Kidney capillary endothelial cell (primary cell): Measurements from ENCODE around the gene ADGRD1.
"Not testable (repeated sequence)": the region's sequence is repeated elsewhere in the genome, so short reads cannot be mapped to it uniquely, and the experiment has no call there.

Experiments
- DNase-seq: peaks from one replicate; pipeline ENCODE4 v3.0.0-alpha.2; 2018; ENCODE audit warnings: low spot score

The ADGRD1 gene

GRCh38 chr12:131057211-131057721 lies 103.6 kb downstream of the ADGRD1 start:
- DNase-seq, result no peak

DNA sequence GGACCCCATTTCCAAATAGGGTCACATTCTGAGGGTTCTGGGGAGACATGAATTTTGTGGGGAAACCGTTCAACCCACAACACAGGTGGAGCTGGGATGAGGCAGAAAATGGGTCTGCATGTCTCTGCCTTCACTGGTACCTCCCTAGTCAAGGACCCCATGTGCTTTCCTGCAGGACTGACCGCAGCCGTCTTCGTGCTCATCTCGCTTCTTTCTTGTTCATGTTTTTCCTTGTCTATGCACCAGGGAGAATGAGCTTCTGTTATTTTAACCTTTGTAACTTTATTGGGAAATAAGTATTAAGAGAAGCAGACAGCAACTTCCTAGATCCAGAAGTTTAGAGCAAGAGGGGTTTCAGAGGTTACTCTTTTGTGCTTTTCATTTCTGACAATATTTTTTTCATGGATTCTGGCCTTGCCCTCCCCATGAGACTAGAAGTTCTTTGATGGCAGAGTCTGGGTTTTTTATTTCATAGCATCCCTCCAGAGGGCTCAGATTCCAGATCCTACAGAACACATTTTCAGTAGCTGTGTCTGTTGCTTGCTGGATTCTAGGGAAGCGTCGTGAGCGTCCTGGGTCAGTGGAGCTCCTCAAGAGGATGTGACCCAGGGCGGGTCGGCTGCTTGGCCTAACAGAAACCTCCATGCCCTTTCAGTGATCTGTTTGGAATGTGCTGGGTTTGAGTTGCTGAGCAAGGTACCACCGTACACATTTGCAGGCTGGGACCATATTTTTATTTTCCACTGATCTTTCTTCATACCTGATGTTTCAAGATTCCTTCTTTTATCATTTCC lies 104.2 kb downstream of the ADGRD1 start:
- no peak for DNase-seq

- no peak for DNase-seq
Observed at GRCh38 chr12:131058700-131059099, 105.0 kb downstream of the ADGRD1 start.

DNA sequence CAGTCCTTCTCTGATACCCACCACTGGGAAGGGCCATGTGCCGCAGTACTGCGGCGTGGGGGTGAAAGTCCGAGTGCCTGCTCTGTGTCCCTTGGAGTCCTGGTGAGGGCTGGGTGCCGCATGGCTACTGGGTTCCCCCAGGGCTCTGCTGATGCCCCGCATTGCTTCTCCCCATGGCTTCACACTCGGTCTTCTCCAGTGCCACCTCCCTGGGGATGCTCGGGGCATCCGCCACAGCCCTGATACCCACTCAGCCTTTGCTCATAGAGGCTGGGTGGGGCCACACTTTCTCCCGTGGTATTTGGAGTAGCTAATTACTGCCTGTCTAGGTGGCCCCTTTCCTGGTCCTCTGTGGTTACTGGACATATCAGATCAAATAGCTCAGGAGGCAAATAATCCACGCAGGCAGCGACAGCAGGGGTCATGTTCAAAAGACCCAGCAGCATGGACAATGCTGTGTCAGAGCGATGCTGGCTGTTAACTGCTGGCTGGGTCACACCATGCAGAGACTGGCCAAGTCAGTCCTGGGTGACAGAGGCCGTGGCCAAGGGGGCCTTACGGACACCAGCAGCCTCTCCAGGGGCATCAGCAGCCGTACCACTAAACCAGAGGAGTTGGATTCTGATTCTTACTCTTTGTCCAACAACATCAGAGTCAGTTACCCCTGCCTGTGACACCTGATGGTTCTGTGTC lies 106.5 kb downstream of the ADGRD1 start:
- no peak for DNase-seq

DNA sequence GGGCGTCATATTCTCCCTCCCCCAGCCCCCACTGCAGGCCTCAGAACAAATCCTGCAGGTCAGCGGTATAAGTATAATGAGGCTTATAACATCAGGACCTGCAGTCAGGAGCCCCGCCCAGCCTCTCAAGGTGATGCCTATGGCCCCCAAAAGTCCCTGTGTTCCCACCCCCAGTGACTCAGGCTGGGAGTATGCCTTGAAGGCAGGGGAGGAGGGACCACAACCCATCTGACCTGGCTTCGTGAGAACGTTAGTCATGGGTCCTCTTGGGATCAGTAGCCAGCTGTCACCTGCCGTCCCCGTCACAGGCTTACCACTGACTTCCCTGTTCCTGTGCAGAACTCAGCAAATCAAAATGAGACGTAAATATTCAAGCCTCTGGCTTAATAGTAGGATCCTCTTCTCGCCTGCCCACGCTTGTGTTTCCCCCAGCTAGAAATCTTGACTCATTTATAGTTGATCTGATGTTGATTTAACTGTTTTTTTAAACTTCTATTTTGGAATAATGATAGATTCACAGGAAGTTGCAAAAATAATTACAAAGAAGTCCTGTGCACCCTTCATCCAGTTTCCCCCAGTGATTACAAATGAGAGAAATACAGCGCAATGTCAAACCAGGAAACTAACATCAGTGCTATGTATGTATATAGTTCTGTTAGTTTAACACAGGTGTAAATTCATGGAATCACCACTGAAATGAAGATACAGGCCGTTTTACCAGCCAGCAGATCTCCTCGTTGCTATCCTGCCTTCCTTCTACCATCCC lies 107.5 kb downstream of the ADGRD1 start:
- DNase-seq, result no peak

- no peak for DNase-seq
Observed at GRCh38 chr12:131063413-131063812, 109.7 kb downstream of the ADGRD1 start.

GRCh38 chr12:131063960-131064359 lies 110.3 kb downstream of the ADGRD1 start:
- DNase-seq, result no peak

- no peak for DNase-seq
Observed at GRCh38 chr12:131065279-131065678, 111.6 kb downstream of the ADGRD1 start.

DNA sequence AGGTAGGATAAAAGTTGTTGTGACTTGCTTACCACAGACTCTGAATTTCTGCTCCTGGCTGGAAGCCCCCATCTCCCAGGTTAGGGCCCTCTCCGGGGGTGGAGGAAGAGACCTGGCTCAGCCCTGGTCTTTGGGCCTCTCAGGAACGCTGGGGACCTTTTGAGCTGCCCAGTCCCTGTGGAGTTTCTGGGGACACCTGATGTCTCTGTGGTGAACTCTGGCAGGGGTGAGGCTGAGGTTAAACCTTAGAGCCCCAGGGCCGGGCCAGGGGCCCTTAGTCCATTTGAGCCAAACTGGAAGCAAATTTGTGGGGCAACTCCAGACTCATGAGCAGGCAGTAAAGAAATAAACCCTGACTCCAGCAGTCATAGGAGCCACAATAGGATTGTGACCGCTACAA lies 112.1 kb downstream of the ADGRD1 start:
- no peak for DNase-seq

- DNase-seq, result no peak
Observed at GRCh38 chr12:131066207-131066885, 112.6 kb downstream of the ADGRD1 start.

DNA sequence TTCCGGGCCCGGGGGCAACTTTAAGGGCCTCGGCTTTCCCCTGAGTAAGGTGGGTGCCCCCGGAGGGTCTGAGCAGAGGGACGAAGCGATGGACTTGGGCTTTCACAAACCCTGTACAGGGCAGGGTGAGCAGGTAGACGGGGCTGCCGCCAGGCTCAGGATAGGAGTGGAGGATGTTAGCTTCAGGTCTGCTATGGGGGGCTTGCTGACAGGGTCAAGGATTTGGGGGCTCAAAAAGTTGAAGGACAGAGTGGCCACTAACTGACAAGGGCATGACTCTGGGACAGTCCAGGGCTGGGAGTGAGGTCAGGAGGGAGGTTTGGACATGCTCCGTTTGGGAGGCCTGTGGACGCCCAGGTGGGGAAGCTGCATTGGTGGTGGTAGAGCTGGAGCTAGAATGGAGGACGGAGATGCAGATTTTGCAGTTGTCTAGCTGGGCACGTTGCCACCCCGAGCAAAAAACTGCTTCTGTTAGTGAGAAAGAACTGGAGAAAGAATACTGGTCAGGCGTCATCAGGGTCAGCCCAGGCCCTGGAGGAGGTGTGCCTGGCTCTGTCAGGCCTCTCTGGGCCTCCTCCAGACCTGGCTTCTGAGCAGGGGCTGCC lies 113.3 kb downstream of the ADGRD1 start:
- no peak for DNase-seq

DNA sequence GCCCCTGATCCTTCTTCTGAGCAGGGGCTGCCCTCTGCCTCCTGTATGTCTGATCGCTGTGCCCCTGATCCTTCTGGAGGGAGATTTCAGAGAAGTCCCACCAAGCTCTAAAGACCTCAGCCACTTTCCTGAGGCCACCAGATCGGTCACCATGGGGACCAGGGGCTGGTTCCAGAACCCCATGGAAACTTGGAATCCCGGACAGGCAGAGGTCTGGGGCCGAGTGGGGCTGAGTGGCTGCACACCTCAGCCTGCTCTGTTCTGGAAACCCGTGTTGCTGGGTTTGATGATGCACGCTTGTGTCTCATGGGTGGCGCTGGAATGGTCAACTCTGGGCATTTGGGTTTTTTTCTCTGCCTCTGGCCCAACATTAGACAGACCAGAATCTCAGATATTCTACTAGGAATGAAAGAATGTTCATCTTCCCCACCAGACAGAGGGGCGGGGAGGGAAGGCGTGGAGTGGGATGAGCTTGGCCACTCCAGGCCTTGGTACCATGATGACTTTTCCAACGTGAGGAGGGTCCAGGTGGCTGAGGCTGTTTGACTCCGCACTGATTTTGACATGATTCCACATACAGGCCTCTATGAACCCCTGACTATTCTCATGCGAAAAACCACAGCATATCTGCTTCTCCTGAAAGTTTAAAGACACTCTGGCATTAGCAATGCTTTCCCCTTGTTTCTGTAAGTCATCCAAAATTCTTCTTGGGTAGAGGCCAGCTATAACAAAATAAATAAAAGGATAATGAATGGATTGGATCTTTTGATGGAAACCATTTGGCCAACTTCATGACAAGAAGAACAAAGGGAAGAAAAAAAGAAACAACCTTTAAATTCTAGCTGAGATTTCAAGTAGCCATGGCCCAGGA lies 114.5 kb downstream of the ADGRD1 start:
- no peak for DNase-seq

DNA sequence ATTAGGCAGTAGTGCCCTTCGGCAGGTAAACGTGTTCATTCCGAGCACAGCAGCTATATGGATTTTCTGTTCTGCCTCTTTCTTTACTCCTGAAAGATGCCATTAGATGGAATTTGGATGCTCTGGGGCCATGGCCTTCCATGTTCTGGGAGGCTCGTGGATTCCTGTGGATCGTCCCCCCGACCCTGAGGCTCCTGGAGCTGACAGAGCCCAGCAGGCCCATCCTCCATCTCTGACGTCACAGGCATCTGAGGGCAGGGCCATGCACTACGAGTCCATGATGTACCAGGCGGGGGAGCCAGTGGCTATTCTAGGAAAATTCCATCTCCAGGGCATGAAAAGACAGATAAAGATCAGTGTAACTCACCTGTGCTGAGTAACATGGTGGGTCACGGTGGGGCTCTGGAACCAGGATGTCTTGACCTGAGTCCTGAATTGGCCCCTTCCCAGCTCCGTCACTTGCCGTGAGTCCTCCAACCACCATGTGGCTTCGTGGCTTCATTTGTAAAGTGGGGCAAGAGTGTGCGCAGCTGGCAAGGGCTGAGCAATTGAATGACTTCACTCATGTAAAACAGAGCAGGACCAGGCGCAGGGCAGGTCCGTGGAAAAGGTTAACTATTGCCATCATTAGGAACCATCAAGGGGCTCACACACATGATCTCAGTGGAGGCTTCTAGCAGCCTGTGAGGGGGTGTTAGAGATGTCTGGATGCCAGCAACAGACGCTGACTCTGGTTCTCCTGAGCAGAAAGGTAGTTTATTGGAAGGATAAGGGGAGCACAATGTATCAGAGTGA lies 115.4 kb downstream of the ADGRD1 start:
- DNase-seq, result not testable (repeated sequence)

DNA sequence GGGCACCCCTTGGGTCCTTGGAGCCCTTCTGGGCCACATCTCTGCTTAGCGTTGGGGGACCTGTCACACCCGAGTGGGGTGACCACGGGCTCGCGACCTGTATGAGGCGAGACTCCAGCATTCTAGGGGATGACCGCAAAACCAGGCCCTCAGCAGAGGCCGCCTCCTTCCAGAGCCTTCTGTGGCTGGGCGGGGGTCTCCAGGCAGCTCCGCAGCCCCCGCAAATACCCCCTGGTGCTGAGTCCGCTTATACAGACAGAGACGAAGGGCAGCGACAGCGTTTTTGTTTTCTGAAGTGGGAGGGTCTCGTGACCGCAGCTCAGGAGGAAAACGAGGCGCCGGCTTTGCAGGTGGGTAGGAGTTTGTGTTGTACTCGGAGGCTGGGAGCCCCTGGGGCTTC lies 116.4 kb downstream of the ADGRD1 start:
- not testable (repeated sequence) for DNase-seq

DNA sequence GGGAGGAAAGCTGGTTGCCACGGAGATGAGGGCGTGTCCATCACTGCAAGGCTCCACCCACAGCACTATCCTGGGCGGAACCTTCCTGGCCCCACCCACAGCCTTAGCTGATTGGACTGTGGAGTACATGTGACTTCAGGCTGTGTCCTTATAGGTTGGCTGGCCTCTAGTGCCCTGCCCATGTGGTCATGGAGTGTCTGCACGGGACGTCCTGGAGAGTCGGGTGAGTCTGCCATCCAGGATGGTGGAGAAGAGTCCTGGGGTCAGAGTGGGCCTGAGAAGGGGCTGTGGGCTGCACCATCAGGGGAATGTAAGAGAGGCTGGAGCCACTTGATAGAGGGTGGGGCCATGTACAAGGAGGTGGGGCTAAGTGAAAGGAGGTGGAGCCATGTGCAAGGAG lies 117.0 kb downstream of the ADGRD1 start:
- not testable (repeated sequence) for DNase-seq

DNA sequence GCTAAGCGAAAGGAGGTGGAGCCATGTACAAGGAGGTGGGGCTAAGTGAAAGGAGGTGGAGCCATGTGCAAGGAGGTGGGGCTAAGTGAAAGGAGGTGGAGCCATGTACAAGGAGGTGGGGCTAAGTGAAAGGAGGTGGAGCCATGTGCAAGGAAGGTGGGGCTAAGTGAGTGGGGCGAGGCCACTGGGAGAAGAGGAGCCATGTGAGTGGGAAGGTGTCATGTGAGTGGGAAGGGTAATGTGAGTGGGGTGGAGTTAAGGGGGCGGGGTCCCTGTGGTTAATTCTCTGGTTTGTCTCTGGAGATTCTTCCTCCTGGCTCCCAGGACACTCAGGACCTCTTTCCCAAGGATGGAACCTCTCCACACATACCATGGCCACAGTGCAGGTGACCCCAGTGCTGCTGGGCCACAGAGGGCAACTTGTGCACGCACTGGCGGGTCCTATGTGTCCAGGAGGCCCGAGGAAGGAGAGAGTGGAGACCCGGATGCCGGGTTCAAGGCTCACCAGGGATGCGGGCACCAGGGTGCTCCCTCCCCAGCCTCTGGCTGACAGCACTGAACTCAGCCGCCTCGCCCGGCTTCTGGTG lies 117.6 kb downstream of the ADGRD1 start:
- DNase-seq, result not testable (repeated sequence)

- not testable (repeated sequence) for DNase-seq
Observed at GRCh38 chr12:131071950-131072349, 118.2 kb downstream of the ADGRD1 start.

DNA sequence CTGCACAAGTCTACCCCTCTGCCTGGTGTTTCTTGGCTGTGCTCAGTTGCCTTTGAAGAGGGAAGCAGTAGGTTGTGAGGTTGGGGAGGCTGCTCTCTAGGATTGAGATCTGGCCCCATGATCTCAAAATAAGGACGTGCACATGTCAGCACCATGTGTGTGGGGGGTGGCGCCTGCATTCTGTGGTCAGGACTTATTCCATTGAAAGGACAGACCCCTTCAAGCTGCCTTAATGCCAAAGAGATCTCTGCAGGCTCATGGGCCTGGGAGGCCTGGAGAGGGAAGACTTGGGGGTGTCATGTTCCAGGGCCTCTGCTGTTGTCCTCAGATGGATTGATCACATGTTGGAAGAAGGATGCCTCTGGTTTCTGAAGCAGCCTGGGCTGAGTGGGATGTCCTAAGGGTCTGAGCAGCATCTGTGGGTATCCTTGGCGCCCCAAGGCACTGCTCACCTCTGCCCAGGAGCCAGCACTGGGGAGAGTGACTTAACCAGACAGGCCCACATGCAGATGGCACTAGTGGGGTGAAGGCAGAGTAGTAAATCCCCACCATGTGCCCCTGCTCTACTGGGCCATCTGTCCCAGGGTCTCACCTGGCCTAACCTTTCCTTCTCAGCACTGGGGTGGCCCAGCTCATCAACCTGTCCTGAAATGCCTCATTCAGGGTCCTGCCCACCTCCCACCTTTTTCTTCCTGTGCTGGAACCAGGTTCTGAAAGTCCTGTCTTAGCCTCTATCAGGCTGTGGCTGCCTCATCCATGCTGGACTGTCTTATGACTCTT lies 118.9 kb downstream of the ADGRD1 start:
- no peak for DNase-seq
